Caki2 (cell line): ENCODE measurements around the gene FRK. TPM values are rescaled to one million over a fixed set of nuclear protein-coding genes. Genes with fewer than 3 reads are reported as not detected.

Experiments used
- DNase-seq: peaks from one replicate; pipeline ENCODE4 v3.0.0-alpha.2; 2015; ENCODE audit warnings: low read depth
- in situ Hi-C: cut with HindIII; loops from 2 replicates; pipeline ENCODE4 v1.10.0; 2016; ENCODE audit warnings: low sequenced_read_pairs, low pct_unique_long_range_greater_than_20kb, mixed read lengths
- total RNA-seq: library from RNA; depleted of rRNA; stranded (reverse); fragments of >200 nt; shearing (Covaris generic); gene quantifications from 2 replicates; pipeline ENCODE4 v1.2.3, GENCODE V29; 2014; ENCODE audit warnings: low replicate concordance; rRNA removed

The FRK gene
- total RNA-seq, 1 experiment from 2014 or later: 5.0 TPM

GRCh38 chr6:115885636-115886366 lies 174.9 kb downstream of the FRK start:
- in situ Hi-C loops: no loop called here
- DNase-seq: no peak

GRCh38 chr6:115882771-115883170 lies 177.9 kb downstream of the FRK start:
- no peak for DNase-seq
- in situ Hi-C loops: no loop called here

DNA sequence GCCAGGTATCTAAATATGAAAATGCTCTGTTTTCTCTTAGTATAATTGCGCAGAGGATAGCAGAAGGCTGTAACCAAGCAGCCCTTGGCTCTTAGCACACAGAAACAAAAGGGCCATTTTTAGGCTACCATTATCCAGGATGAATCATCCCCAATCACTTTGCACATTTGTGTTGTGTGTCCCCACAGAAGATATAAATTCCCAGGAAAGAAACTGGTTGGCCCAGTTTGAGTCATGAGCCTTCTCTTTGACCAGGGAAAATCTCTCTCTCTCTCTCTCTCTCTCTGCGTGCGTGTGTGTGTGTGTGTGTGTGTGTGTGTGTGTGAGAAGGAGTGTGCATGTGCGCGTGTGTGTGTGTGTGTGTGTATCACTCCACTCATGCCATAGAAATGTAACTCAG lies 178.5 kb downstream of the FRK start:
- in situ Hi-C loops: no loop called here
- DNase-seq: no peak

Other genes with a start within 250 kb of the FRK start
- gene NT5DC1, start 40.0 kb upstream of the FRK start, total RNA-seq: 9.4 and 12.3 TPM in 2 replicates
- gene COL10A1, start 65.2 kb upstream of the FRK start, total RNA-seq: not detected in 2 replicates
- gene TSPYL4, start 193.2 kb upstream of the FRK start, total RNA-seq: 1.4 and 3.4 TPM in 2 replicates
- gene TSPYL1, start 219.0 kb upstream of the FRK start, total RNA-seq: 31.9 and 37.4 TPM in 2 replicates